MCF 10A (cell line): Measurements from ENCODE around the gene METTL18. TPM values are rescaled to one million over a fixed set of nuclear protein-coding genes. Genes with fewer than 3 reads are reported as not detected.

Source experiments
- BruUV-seq: library from RNA; stranded (reverse); fragments of 400-500 nt; replicated peaks from 2 replicates; lab custom pipeline; 2021; lab: Mats Ljungman, UMichigan
- CTCF ChIA-PET: fragments of 300-600 bp; sonication (Branson Sonifier 250); formaldehyde crosslinking; extraction: SDS; loops from one replicate; lab custom pipeline; 2021; ENCODE audit warnings: antibody characterized with exemption, inconsistent platforms; lab: Yijun Ruan, JAX
- POLR2A ChIA-PET: fragments of 300-600, 350-650 bp; sonication (Branson Sonifier 250); formaldehyde crosslinking; extraction: SDS; loops from one replicate; lab custom pipeline; 2020; ENCODE audit warnings: antibody characterized with exemption, inconsistent platforms; lab: Yijun Ruan, JAX
- DNase-seq: peaks from one replicate; pipeline ENCODE4 v3.0.0-alpha.2; 2018; ENCODE audit not compliant: unreplicated experiment
- H3K27ac Mint-ChIP-seq: one replicate; pipeline ENCODE4 v1.8.0; 2022; ENCODE audit warnings: mild to moderate bottlenecking, low read depth, mixed read lengths; ENCODE audit not compliant: unreplicated experiment
- H3K27me3 Mint-ChIP-seq: one replicate; pipeline ENCODE4 v1.8.0; 2022; ENCODE audit warnings: mixed read lengths; ENCODE audit not compliant: insufficient read depth, unreplicated experiment
- H3K36me3 Mint-ChIP-seq: one replicate; pipeline ENCODE4 v1.8.0; 2022; ENCODE audit warnings: mild to moderate bottlenecking, moderate library complexity, mixed read lengths; ENCODE audit not compliant: insufficient read depth, unreplicated experiment
- H3K4me1 Mint-ChIP-seq: one replicate; pipeline ENCODE4 v1.8.0; 2022; ENCODE audit warnings: mixed read lengths; ENCODE audit not compliant: insufficient read depth, unreplicated experiment
- H3K4me3 Mint-ChIP-seq: one replicate; pipeline ENCODE4 v1.8.0; 2022; ENCODE audit warnings: mild to moderate bottlenecking, moderate library complexity, mixed read lengths; ENCODE audit not compliant: unreplicated experiment
- H3K9me3 Mint-ChIP-seq: one replicate; pipeline ENCODE4 v1.8.0; 2022; ENCODE audit warnings: mixed read lengths; ENCODE audit not compliant: unreplicated experiment
- CTCF ChIP-seq: fragments of 200-600 bp; IDR thresholded peaks from one replicate; pipeline ENCODE4 v1.8.0; 2022; ENCODE audit warnings: antibody characterized with exemption, mild to moderate bottlenecking; ENCODE audit not compliant: unreplicated experiment
- intact Hi-C: fragments of 100-400 bp; cut with micrococcal nuclease; formaldehyde crosslinking; loops from 2 replicates; pipeline ENCODE4 v1.14.1; 2022
- total RNA-seq: library from RNA; stranded (reverse); gene quantifications from 2 replicates; pipeline ENCODE4 v1.2.3, GENCODE V29; 2022

Gene METTL18
- total RNA-seq, 1 experiment from 2014 or later: 2.8 TPM

GRCh38 chr1:169802888-169803287 is 8.2 kb upstream of the METTL18 start:
- Mint-ChIP-seq H3K36me3 (peaks cover 22% of the 10 kb centered on the region), H3K9me3 (no peaks in the 10 kb centered on the region), H3K27me3 (no peaks in the 10 kb centered on the region), H3K27ac (no peak overlapping the region), H3K4me1 (no peaks in the 10 kb centered on the region), H3K4me3 (no peak overlapping the region)
- ChIA-PET POLR2A (interaction anchor here (0.7 to 1.5 kb wide), 4 partner anchors 9 to 317 kb away, joined by 3 to 4 read pairs (median 4); partner anchors contain the start of genes SCYL3 and SLC19A2), CTCF (interaction anchor here (0.7 to 2.1 kb wide), 5 partner anchors 7 to 257 kb away, joined by 3 to 15 read pairs (median 4); no protein-coding TSS in a partner anchor)
- intact Hi-C loops: no loop called here
- TF ChIP-seq CTCF: no peak
- DNase-seq: no peak
- no TSS peak for BruUV-seq

- no TSS peak for BruUV-seq
- CTCF ChIA-PET: interaction anchor here (0.6 to 4.3 kb wide), 6 partner anchors 12 to 1124 kb away, joined by 3 to 47 read pairs (median 4); no protein-coding TSS in a partner anchor
- H3K36me3 Mint-ChIP-seq: peaks cover 14% of the 10 kb centered on the region
- intact Hi-C loops: loop anchor here (10.0 kb wide), 1 partner anchor 432 kb away; the partner anchor contains the start of genes BLZF1 and NME7
- H3K4me1 Mint-ChIP-seq: peaks cover 10% of the 10 kb centered on the region
- H3K27ac Mint-ChIP-seq: no peak overlapping the region
- POLR2A ChIA-PET: interaction anchor here (0.6 to 6.0 kb wide), 3 partner anchors 14 to 902 kb away, joined by 3 to 65 read pairs (median 4); partner anchors contain the start of gene SCYL3
- no peaks in the 10 kb centered on the region for H3K27me3 Mint-ChIP-seq
- H3K4me3 Mint-ChIP-seq: no peak overlapping the region
- no peak for DNase-seq
- no peak for TF ChIP-seq CTCF
- no peaks in the 10 kb centered on the region for H3K9me3 Mint-ChIP-seq
Measured at GRCh38 chr1:169797281-169797680, 2.6 kb upstream of the METTL18 start.

- peaks cover 10% of the 10 kb centered on the region for H3K4me1 Mint-ChIP-seq
- TF ChIP-seq CTCF: no peak
- intact Hi-C loops: loop anchor here (10.0 kb wide), 1 partner anchor 432 kb away; the partner anchor contains the start of genes BLZF1 and NME7
- no peaks in the 10 kb centered on the region for H3K9me3 Mint-ChIP-seq
- no TSS peak for BruUV-seq
- no peak for DNase-seq
- peak overlapping the region; percentile 100 for H3K4me3 Mint-ChIP-seq
- peak overlapping the region; percentile 99 for H3K27ac Mint-ChIP-seq
- no peaks in the 10 kb centered on the region for H3K27me3 Mint-ChIP-seq
- H3K36me3 Mint-ChIP-seq: peaks cover 13% of the 10 kb centered on the region
- ChIA-PET POLR2A (interaction anchor here (1.0 to 6.0 kb wide), 3 partner anchors 98 to 310 kb away, joined by 4 to 65 read pairs (median 13); partner anchors contain the start of genes SCYL3 and SLC19A2), CTCF (interaction anchor here (0.6 to 4.3 kb wide), 5 partner anchors 13 to 1689 kb away, joined by 3 to 47 read pairs (median 5); partner anchors contain the start of gene PRRC2C)
Measured at GRCh38 chr1:169796274-169796810, 1.6 kb upstream of the METTL18 start.

GRCh38 chr1:169795687-169796086 is 980 bp upstream of the METTL18 start:
- peaks cover 13% of the 10 kb centered on the region for H3K36me3 Mint-ChIP-seq
- POLR2A ChIA-PET: interaction anchor here (0.7 to 6.0 kb wide), 12 partner anchors 8 to 1645 kb away, joined by 3 to 65 read pairs (median 4); partner anchors contain the start of genes BLZF1, NME7, SCYL3 and SLC19A2
- no peaks in the 10 kb centered on the region for H3K9me3 Mint-ChIP-seq
- intact Hi-C loops: loop anchor here (2.0 to 10.0 kb wide), 2 partner anchors 97 to 431 kb away; partner anchors contain the start of genes BLZF1, NME7 and SCYL3
- CTCF ChIA-PET: interaction anchor here (0.5 to 3.7 kb wide), 12 partner anchors 11 to 1690 kb away, joined by 3 to 34 read pairs (median 4); partner anchors contain the start of gene PRRC2C
- H3K4me1 Mint-ChIP-seq: peaks cover 10% of the 10 kb centered on the region
- no TSS peak for BruUV-seq
- peak overlapping the region; percentile 99 for H3K27ac Mint-ChIP-seq
- TF ChIP-seq CTCF: no peak
- H3K27me3 Mint-ChIP-seq: no peaks in the 10 kb centered on the region
- DNase-seq: no peak
- H3K4me3 Mint-ChIP-seq: peak overlapping the region; percentile 100
